HL-60 (cell line): ENCODE data around the gene NUDT22.

Experiments used
- GABPA ChIP-seq: IDR thresholded peaks from 2 replicates; pipeline ENCODE4 v1.6.1; 2012; ENCODE audit warnings: low read depth
- POLR2AphosphoS5 ChIP-seq: IDR thresholded peaks from 2 replicates; pipeline ENCODE4 v1.6.1; 2012; ENCODE audit warnings: low read depth
- REST ChIP-seq: IDR thresholded peaks from 2 replicates; pipeline ENCODE4 v1.6.1; 2012; ENCODE audit warnings: low read depth; ENCODE audit not compliant: insufficient replicate concordance
- SPI1 ChIP-seq: IDR thresholded peaks from 2 replicates; pipeline ENCODE4 v1.6.1; 2012; ENCODE audit warnings: low read depth, mild to moderate bottlenecking, borderline replicate concordance
- TF ChIP-seq, protein P1 (sequence below): IDR thresholded peaks from one replicate; pipeline ENCODE4 v1.5.1; 2011; ENCODE audit warnings: low read length, control low read depth, inconsistent platforms; ENCODE audit not compliant: insufficient read depth

- TF ChIP-seq, protein P1, sequence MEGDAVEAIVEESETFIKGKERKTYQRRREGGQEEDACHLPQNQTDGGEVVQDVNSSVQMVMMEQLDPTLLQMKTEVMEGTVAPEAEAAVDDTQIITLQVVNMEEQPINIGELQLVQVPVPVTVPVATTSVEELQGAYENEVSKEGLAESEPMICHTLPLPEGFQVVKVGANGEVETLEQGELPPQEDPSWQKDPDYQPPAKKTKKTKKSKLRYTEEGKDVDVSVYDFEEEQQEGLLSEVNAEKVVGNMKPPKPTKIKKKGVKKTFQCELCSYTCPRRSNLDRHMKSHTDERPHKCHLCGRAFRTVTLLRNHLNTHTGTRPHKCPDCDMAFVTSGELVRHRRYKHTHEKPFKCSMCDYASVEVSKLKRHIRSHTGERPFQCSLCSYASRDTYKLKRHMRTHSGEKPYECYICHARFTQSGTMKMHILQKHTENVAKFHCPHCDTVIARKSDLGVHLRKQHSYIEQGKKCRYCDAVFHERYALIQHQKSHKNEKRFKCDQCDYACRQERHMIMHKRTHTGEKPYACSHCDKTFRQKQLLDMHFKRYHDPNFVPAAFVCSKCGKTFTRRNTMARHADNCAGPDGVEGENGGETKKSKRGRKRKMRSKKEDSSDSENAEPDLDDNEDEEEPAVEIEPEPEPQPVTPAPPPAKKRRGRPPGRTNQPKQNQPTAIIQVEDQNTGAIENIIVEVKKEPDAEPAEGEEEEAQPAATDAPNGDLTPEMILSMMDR: no peak
- TF ChIP-seq POLR2AphosphoS5 (no peak), REST (no peak), GABPA (no peak), SPI1 (no peak)
Measured at GRCh38 chr11:64198511-64198910, 27.6 kb upstream of the NUDT22 start.
